Glutamatergic neuron (in vitro differentiated cells): ENCODE data around the gene ATP11B. TPM values are rescaled to one million over a fixed set of nuclear protein-coding genes. Genes with fewer than 3 reads are reported as not detected.

ENCODE experiments used
- DNase-seq: peaks from one replicate; pipeline ENCODE4 v3.0.0; 2022
- H3K27ac Mint-ChIP-seq: one replicate; pipeline ENCODE4 v1.8.0; 2020; ENCODE audit warnings: mild to moderate bottlenecking, mixed read lengths, inconsistent platforms; ENCODE audit not compliant: unreplicated experiment
- H3K27me3 Mint-ChIP-seq: one replicate; pipeline ENCODE4 v1.8.0; 2020; ENCODE audit warnings: mild to moderate bottlenecking, moderate library complexity, mixed read lengths, inconsistent platforms; ENCODE audit not compliant: unreplicated experiment
- H3K36me3 Mint-ChIP-seq: one replicate; pipeline ENCODE4 v1.8.0; 2020; ENCODE audit warnings: mild to moderate bottlenecking, mixed read lengths, inconsistent platforms; ENCODE audit not compliant: unreplicated experiment
- H3K4me1 Mint-ChIP-seq: one replicate; pipeline ENCODE4 v1.8.0; 2020; ENCODE audit warnings: mild to moderate bottlenecking, low read depth, mixed read lengths, inconsistent platforms; ENCODE audit not compliant: unreplicated experiment
- H3K4me3 Mint-ChIP-seq: one replicate; pipeline ENCODE4 v1.8.0; 2020; ENCODE audit warnings: mild to moderate bottlenecking, mixed read lengths, inconsistent platforms; ENCODE audit not compliant: unreplicated experiment
- H3K9me3 Mint-ChIP-seq: one replicate; pipeline ENCODE4 v1.8.0; 2020; ENCODE audit warnings: mild to moderate bottlenecking, moderate library complexity, mixed read lengths, inconsistent platforms; ENCODE audit not compliant: unreplicated experiment
- CTCF ChIP-seq: fragments of 200-600 bp; sonication (generic); IDR thresholded peaks from one replicate; pipeline ENCODE4 v1.5.0; 2021; ENCODE audit not compliant: partially characterized antibody, unreplicated experiment
- total RNA-seq: library from RNA; stranded (reverse); fragmentation: NEBNext Ultra II Directional; extraction: Animal tissue kit (Norgen Biotek cat#: 25700); gene quantifications from one replicate; pipeline ENCODE4 v1.2.1, GENCODE V29; 2021; ENCODE audit not compliant: unreplicated experiment

ATP11B gene
- total RNA-seq, 1 donor from 2014 or later, result 36.2 TPM

GRCh38 chr3:182786564-182787196 lies 6.6 kb upstream of the ATP11B start:
- Mint-ChIP-seq H3K4me1 (no peaks in the 10 kb centered on the region), H3K4me3 (no peak overlapping the region), H3K27ac (no peak overlapping the region), H3K27me3 (peaks cover 2% of the 10 kb centered on the region), H3K36me3 (no peaks in the 10 kb centered on the region), H3K9me3 (no peaks in the 10 kb centered on the region)
- DNase-seq, result no peak
- no peak for TF ChIP-seq CTCF

- no peak overlapping the region for H3K27ac Mint-ChIP-seq
- no peak for DNase-seq
- peaks cover 2% of the 10 kb centered on the region for H3K27me3 Mint-ChIP-seq
These were observed 5.8 kb upstream of the ATP11B start for GRCh38 chr3:182787302-182788036.

GRCh38 chr3:182789371-182789770 lies 3.9 kb upstream of the ATP11B start:
- Mint-ChIP-seq H3K9me3 (peaks cover 5% of the 10 kb centered on the region), H3K4me1 (peaks cover 2% of the 10 kb centered on the region), H3K27me3 (peaks cover 6% of the 10 kb centered on the region), H3K4me3 (no peak overlapping the region), H3K27ac (no peak overlapping the region), H3K36me3 (no peaks in the 10 kb centered on the region)
- DNase-seq, result no peak
- TF ChIP-seq CTCF, result no peak

More at GRCh38 chr3:182787302-182788036, 5.8 kb upstream of the ATP11B start:
- no peak overlapping the region for H3K4me3 Mint-ChIP-seq
- H3K9me3 Mint-ChIP-seq, result peaks cover 2% of the 10 kb centered on the region
- no peaks in the 10 kb centered on the region for H3K4me1 Mint-ChIP-seq
- no peaks in the 10 kb centered on the region for H3K36me3 Mint-ChIP-seq
- no peak for TF ChIP-seq CTCF

GRCh38 chr3:182790612-182791011 lies 2.7 kb upstream of the ATP11B start:
- no peak for TF ChIP-seq CTCF
- no peak overlapping the region for H3K4me3 Mint-ChIP-seq
- peaks cover 11% of the 10 kb centered on the region for H3K4me1 Mint-ChIP-seq
- peaks cover 5% of the 10 kb centered on the region for H3K9me3 Mint-ChIP-seq
- H3K27me3 Mint-ChIP-seq, result peaks cover 6% of the 10 kb centered on the region
- no peaks in the 10 kb centered on the region for H3K36me3 Mint-ChIP-seq
- DNase-seq, result no peak
- no peak overlapping the region for H3K27ac Mint-ChIP-seq
